Activated CD4-positive, CD25-positive, alpha-beta regulatory T cell (primary cell): ENCODE measurements around the gene HOXC13.

Source experiments
- DNase-seq, 4 experiments: peaks; one replicate each; lab custom pipeline; 2025; lab: John Stamatoyannopoulos, UW

Gene HOXC13, protein sequence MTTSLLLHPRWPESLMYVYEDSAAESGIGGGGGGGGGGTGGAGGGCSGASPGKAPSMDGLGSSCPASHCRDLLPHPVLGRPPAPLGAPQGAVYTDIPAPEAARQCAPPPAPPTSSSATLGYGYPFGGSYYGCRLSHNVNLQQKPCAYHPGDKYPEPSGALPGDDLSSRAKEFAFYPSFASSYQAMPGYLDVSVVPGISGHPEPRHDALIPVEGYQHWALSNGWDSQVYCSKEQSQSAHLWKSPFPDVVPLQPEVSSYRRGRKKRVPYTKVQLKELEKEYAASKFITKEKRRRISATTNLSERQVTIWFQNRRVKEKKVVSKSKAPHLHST

GRCh38 chr12:53938326-53939140 is at the start of gene HOXC13:
Gene HOXC13 (plus strand): TSS chr12:53938831. CDS start chr12:53938907, 76 bp downstream.
- DNase-seq, result no peak

DNA sequence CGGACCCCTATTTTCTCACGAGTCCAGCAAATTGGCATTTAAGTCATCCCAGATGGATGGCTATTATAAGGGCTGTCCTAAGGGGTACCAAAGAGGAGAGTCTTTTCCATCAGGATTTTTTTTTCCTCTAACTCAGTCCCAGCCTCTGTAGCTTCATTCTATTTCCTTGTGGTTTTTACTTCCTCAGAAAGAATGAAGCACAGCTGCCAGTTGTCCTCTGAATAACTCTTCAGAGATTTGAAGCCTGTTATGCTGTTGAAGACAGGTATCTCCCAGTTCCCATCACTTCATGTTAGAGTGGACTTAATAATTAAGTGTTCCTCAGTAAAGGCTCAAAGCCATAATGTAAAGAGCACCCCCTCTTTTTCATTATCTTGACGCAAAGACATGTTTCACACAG is 48.5 kb upstream of the HOXC13 start:
- no peak for DNase-seq

GRCh38 chr12:53892762-53893395 is 45.8 kb upstream of the HOXC13 start:
- DNase-seq, result no peak

- no peak for DNase-seq
Observed at GRCh38 chr12:53899230-53899629, 39.4 kb upstream of the HOXC13 start.

DNA sequence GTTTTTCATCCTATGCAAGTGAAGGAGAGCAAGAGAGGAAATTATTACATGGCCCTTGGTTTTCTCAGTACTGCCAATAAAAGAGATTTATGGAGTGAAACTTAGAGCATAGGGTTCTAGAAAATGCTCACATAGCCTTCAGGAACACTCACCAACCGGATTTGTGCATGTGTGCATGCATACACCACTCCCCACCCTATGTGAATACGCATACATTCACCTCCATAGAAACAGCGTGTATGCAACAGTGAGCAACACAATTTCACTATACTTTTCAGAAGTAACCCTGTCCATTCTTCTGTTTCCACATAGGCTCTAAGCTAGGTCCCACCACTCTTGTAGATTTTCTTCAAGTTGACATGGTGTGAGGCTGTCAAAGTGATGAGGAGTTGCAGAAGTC is 31.5 kb upstream of the HOXC13 start:
- DNase-seq, result no peak

DNA sequence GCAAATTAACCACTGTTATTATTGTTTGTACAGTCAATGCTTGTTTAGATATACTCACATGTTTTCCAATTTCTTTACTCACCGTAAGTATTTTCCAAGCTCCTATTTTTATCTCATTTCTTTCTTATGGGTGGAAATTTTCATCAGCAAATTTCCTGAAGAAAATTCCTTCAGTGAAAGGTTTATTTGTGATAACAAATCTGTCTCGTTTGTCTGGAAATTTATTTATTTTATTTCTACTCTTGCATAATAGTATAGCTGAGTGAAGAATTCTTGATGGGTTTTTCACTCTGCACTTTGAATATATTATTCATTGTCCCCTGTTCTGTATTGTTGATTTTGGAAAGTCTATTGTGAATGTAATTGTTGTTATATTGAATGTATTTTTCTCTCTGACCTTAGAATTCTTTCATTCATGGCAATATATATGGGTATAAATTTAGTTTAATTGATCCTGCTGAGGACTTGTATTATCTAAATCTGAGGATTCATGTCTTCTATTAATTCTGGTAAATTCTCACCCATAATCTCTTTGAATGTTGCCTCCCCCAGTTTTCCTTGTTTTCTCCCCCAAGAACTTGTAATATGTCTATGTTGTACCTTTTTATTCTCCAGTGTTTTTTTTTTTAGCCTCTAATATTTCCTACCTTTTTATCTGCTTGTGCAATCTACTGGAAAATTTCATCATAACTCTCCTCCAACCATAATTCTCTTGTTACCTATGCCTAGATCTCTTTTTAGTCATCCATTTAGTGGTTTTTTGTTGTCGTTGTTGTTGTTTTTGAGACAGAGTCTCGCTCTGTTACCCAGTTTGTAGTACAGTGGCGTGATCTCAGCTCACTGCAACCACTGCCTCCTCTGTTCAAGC is 21.6 kb upstream of the HOXC13 start:
- DNase-seq, result no peak

GRCh38 chr12:53924521-53925405 is 13.9 kb upstream of the HOXC13 start:
- DNase-seq, result no peak

DNA sequence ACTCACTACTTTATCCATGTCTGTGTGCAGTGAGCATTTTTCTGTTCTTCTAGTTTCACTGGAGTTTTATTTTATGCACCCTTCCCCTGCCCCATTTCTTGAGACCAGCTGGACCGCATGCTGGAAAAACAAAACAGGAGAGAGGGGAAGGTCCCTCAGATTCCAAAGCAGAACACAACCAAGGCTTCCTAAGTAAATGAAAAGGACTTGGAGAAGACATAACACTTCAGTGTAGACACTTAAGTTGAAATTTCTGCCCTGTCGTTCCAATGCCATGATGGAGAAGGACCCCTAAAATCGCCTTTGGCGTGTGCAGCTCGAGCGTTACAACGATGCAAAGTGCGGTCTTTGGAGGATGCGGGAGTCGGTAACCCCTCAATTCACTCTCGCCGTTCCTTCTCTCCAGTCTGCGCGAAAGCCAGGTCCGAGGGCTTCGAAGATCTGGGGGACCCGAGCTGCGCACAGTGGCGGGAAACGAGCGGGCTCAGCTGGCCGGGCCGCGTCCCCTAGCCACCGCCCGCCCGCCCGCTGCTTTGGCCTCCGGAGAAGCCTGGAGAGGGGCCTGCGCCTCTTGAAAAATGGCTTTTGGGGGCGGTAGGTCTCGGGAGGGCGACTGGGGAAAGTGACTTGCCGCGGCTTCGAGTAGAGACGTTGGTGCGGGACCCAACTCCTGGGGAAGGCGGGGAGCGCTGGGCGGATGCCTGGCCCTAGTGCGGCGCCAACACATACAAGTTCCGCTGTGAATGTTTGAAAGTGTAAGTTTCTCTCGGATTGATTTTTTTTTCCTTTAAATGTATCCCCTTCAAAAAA is 11.2 kb upstream of the HOXC13 start:
- DNase-seq, result no peak

DNA sequence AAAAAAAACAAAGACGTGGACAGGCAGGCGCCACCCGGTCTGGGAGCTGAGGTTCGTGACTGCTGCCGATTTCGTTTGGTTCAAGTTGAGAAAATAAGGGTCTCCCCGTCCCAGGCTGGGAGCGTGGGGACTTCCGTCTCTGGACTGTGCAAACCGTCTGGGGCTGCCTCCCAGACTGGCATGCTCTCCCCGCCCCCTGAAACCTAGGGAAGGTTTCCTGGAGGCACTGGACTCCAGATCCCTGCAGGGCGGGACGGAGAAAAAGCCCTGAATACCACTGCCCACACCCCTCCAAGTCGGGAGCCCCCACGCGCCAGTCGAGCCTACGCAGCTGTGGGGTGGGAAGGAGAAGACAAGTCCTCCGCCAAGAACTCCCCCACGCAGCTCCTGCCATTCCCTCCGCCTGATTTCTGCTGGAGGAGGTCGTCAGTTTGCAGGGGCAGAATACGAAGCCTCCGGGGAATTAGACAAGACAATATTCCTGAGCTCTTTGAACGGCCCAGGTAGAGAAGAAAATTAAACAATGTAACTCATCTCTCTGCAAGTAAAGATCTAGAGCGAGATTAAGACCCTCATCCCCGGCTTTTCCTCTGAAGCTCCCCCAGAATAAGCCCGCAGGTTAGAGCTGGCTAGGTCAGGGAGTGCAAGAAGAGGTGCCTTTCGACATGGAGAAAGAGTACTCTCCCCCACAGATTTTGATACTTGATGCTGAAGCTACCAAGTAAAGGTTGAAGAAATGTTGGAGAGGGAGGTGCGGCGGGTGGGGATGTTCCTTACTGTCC is 10.4 kb upstream of the HOXC13 start:
- DNase-seq, result no peak

GRCh38 chr12:53929527-53929926 is 9.1 kb upstream of the HOXC13 start:
- DNase-seq, result no peak

DNA sequence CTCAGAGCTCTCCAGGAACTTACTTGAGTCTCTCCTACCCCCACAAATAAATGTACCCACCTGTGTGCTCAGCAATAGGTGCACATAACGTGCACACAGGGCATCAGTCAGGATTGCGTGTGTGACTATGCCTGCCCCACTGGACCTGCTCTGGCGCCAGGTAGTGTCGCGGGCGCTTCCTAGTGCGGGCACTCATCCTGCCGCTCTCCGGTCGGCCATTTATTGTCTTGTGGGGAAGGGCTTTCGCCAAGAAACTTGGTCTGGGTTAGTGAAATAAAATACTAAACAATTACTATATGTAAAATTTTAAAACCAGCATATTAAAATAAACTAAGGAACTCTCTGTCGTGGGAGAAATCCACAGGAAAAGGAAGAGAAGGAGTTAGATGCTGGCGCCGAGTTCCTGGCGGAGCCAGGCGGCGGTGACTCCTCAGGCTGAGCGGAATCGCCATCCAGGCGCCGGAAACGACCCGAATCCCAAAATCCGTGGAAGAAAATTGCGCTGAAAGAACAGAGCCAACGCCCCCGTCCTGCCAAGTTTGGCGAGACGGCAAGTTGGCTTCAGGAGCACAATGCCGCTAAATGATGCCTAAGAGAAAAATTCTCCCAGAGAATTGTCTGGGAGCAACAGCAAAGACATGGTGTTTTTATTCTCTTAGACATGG is 7.9 kb upstream of the HOXC13 start:
- DNase-seq, result no peak

- DNase-seq, result no peak
Observed at GRCh38 chr12:53931844-53932581, 6.6 kb upstream of the HOXC13 start.

DNA sequence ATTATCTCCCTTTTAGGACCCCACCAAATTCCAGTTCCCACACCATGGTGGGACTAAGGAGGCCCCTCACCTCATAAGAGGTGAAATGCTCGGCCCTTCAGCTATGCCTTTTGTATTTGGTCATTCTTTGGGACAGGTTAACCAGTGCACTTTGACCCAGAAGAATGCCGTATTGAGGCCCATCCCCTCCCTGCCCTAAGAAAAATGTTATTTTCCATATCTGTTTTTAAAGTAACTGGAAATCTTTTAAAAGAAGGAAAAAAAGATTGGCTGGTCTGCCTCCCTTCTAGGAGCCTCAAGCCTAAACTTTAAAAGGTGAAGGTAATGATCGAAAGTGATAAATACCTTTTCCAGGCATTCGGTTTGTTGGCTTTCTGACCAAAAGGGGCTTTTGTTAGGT is 5.7 kb upstream of the HOXC13 start:
- DNase-seq, result no peak

DNA sequence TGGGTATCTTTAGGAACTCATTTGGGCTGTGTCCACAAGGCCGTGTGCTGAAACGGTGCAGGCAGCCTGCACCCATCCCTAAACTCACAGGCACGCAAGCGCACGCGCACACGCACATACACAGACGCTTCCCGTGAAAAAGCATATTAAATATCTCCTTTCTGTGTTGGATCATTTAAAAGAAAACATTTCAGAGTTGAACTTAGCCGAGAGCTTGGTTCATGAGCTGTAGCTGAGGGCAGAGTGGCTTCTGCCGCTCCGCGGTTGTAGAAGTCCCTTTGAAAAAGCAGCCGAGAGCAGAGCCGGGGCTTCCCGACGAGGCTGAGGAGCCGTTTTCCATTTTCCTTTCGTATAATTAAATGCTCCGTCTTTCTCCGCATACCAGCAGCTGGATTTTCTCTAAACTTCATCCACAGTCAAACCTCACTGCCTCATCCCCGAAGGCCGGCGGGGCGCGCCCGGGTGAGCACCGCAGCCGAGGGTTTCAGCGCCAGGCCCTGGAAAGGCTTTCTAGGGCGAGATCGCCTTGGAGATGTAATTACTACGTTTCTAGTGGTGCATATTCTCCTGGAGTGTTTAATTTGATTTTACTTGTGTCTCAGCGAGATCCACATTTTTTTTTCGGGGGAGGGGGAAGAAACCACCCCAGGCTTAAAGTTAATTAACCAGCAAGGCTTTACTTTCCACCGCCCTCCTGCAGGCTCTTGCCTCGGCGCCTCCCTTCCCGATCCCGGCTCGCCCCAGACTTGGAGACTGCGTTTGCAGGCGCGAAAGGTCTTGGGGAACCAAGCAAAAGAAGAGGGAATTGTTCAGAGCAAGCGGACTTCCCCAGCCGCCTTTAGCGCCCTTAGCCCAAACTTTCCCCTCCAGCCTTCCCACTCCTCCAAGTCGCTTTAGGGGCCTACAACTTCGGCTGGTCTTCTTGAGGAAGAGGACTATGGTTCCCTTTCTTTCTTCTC is 3.0 kb upstream of the HOXC13 start:
- DNase-seq, result no peak

GRCh38 chr12:53937099-53937498 is 1.5 kb upstream of the HOXC13 start:
- DNase-seq, result no peak

GRCh38 chr12:53937596-53938325 is 870 bp upstream of the HOXC13 start:
- no peak for DNase-seq
